LNCAP (cell line): ENCODE measurements around the gene HCAR3.

Experiments
- TF ChIP-seq, protein P1 (sequence below): fragments of 450-650 bp; IDR thresholded peaks from 2 replicates; pipeline ENCODE4 v1.5.1; 2017; ENCODE audit warnings: mild to moderate bottlenecking

The HCAR3 gene

DNA sequence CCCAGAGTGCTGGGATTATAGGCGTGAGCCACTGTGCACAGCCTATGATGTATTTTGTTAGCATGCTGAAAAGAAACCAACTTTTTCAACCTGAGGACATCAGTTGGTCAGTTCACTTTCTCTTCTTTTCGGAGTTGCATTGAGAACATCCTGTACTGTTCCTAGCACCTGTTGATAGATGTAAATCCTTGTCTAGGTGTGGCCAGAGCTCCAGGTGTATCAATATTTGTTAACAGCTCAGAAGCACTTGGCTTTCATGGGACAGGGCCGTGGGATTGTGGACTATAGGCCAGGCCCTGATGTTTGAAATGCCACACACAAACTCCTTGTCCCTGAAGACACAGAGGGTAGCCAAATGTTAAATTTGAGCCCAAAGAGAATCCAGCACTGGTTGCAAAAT lies 28.3 kb downstream of the HCAR3 start:
- TF ChIP-seq, protein P1, sequence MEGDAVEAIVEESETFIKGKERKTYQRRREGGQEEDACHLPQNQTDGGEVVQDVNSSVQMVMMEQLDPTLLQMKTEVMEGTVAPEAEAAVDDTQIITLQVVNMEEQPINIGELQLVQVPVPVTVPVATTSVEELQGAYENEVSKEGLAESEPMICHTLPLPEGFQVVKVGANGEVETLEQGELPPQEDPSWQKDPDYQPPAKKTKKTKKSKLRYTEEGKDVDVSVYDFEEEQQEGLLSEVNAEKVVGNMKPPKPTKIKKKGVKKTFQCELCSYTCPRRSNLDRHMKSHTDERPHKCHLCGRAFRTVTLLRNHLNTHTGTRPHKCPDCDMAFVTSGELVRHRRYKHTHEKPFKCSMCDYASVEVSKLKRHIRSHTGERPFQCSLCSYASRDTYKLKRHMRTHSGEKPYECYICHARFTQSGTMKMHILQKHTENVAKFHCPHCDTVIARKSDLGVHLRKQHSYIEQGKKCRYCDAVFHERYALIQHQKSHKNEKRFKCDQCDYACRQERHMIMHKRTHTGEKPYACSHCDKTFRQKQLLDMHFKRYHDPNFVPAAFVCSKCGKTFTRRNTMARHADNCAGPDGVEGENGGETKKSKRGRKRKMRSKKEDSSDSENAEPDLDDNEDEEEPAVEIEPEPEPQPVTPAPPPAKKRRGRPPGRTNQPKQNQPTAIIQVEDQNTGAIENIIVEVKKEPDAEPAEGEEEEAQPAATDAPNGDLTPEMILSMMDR: no peak

GRCh38 chr12:122687086-122687485 lies 29.5 kb downstream of the HCAR3 start:
- TF ChIP-seq, protein P1: no peak

- TF ChIP-seq, protein P1: no peak
These were observed 30.1 kb downstream of the HCAR3 start for GRCh38 chr12:122686538-122686937.

GRCh38 chr12:122684297-122684813 lies 32.3 kb downstream of the HCAR3 start:
- TF ChIP-seq, protein P1: no peak

DNA sequence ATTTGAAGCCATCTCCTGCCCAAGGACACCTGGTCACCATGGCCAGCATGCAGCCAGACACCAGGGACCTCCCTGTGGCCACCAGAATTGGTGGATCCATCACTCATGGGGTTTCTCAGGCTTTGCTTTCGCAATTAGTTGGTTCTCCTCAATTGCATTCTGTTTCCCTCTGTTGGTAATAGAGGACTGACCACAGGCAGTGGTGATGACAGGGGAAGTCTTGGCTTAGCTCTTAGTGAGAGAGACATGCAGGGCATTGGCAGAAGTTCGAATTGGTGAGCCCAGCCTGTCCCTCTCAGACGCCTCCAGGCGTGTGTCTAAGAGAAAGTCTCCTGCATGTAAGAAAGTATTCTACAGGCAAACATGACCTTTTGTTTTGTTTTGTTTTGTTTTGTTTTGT lies 34.8 kb downstream of the HCAR3 start:
- TF ChIP-seq, protein P1: no peak

- TF ChIP-seq, protein P1: no peak
These were observed 44.1 kb downstream of the HCAR3 start for GRCh38 chr12:122672515-122672914.

GRCh38 chr12:122669397-122670070 lies 47.1 kb downstream of the HCAR3 start:
- TF ChIP-seq, protein P1: no peak
